Left ventricle myocardium inferior (tissue), 1 donor: ENCODE results near the gene SPTAN1. TPM values are rescaled to one million over a fixed set of nuclear protein-coding genes. Genes with fewer than 3 reads are reported as not detected.
A peak's percentile ranks its signal among the peaks of the same experiment; 100 is the strongest.

ENCODE experiments used
- DNase-seq: peaks from one replicate; pipeline ENCODE4 v3.0.0-alpha.2; 2020
- H3K27ac ChIP-seq: fragments of 200-600 bp; replicated peaks from 2 replicates; pipeline ENCODE4 v1.8.0; 2021
- H3K27me3 ChIP-seq: fragments of 200-600 bp; 2 replicates; pipeline ENCODE4 v1.8.0; 2021; ENCODE audit warnings: low read depth
- H3K36me3 ChIP-seq: fragments of 200-600 bp; 2 replicates; pipeline ENCODE4 v1.8.0; 2021
- H3K4me1 ChIP-seq: fragments of 200-600 bp; 2 replicates; pipeline ENCODE4 v1.8.0; 2021
- H3K4me3 ChIP-seq: fragments of 200-600 bp; 2 replicates; pipeline ENCODE4 v1.8.0; 2021; ENCODE audit warnings: mild to moderate bottlenecking, moderate library complexity
- H3K9me3 ChIP-seq: fragments of 200-600 bp; replicated peaks from 2 replicates; pipeline ENCODE4 v1.8.0; 2021
- intact Hi-C: fragments of 100-400 bp; cut with micrococcal nuclease; formaldehyde crosslinking; loops from one replicate; pipeline ENCODE4 v1.11.0; 2022
- total RNA-seq: library from RNA; stranded (reverse); fragmentation: NEBNext Ultra II Directional; extraction: Animal tissue kit (Norgen Biotek cat#: 25700); gene quantifications from one replicate; pipeline ENCODE4 v1.2.1, GENCODE V29; 2021
- TF ChIP-seq, protein P1 (sequence below): fragments of 200-600 bp; IDR thresholded peaks from 2 replicates; pipeline ENCODE4 v1.8.0; 2021; ENCODE audit warnings: antibody characterized with exemption, mild to moderate bottlenecking, borderline replicate concordance
- donor health status: DM: no; HTN: yes; CAD: no; lungs with severe emphysema.

The SPTAN1 gene
- total RNA-seq, 1 donor from 2014 or later = 269 TPM

DNA sequence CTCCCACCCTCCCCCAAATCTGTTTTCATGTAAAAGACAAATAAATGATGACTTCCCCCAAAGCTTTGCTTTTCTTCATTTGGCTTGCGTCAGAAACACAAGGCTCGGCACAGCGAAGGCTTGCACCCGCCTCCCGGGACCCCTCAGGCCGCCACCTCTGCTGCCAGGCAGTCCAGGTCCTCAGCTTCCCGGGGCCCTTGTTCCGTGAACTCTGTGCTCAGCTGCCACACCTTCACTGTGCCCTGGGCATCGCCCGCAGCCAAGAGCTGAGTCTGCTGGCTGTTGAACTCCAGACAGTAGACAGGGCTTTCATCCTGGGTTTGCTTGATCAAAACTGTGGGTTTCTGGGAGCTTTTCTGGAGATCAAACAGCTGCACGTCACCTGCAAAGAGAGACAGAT, 81.2 kb downstream of the SPTAN1 start:
- peak overlapping the region; percentile 95 for H3K27ac ChIP-seq
- TF ChIP-seq, protein P1, sequence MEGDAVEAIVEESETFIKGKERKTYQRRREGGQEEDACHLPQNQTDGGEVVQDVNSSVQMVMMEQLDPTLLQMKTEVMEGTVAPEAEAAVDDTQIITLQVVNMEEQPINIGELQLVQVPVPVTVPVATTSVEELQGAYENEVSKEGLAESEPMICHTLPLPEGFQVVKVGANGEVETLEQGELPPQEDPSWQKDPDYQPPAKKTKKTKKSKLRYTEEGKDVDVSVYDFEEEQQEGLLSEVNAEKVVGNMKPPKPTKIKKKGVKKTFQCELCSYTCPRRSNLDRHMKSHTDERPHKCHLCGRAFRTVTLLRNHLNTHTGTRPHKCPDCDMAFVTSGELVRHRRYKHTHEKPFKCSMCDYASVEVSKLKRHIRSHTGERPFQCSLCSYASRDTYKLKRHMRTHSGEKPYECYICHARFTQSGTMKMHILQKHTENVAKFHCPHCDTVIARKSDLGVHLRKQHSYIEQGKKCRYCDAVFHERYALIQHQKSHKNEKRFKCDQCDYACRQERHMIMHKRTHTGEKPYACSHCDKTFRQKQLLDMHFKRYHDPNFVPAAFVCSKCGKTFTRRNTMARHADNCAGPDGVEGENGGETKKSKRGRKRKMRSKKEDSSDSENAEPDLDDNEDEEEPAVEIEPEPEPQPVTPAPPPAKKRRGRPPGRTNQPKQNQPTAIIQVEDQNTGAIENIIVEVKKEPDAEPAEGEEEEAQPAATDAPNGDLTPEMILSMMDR = no peak
- no peak overlapping the region for H3K4me3 ChIP-seq
- DNase-seq = no peak
- H3K9me3 ChIP-seq = no peaks in the 10 kb centered on the region
- H3K36me3 ChIP-seq = peaks cover 60% of the 10 kb centered on the region
- no peaks in the 10 kb centered on the region for H3K27me3 ChIP-seq
- intact Hi-C loops = no loop called here
- H3K4me1 ChIP-seq = peaks cover 53% of the 10 kb centered on the region

DNA sequence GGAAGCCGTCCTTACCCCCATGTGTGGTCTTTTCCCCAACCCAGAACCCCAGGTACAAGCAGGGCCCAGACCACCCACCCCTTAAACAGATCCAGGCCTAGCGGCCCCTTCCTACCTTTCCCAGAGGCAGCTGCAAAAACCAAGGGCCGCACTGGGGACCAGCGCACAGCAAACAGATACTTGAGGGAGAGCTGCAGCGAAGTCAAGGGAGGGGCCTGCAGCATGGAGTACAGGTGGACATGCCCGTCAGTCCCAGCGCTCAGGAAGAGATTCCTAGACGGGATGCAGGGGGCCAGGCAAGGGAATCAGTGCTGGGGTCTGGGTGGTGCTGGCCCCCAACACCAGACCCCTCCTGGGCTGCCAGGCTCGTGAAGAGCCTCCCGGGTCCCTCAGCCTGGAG, 81.7 kb downstream of the SPTAN1 start:
- TF ChIP-seq, protein P1 = no peak

DNA sequence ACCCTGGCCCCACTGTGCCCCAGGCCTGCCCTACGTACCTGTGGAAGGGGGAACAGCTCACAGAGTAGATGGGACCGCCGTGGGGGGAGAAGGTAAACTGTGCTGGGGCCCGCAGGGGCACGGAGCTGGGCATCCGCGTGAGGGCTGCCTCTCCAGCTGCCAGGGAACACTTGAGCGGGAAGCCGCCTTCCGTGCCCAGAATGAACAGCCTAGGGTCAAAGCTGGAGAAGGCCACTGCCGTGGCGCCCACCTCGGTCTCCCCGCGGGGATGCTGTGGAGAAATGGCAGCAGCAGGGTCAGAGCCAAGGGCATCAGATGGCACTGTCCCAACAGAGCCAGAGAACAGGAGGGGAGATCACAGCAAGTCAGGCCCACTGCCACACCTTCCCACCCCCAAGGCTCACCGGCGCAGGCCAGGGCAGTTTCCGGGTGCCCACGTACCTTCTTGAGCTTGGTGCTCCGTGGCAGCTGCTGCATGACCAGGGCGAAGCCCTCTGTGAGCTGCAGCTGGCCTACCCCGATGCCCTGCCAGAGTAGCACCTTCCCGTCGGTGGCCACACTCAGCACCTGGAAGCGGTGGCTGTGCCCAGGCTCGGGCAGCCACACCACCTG, 82.4 kb downstream of the SPTAN1 start:
- H3K36me3 ChIP-seq = peaks cover 52% of the 10 kb centered on the region
- TF ChIP-seq, protein P1 = no peak
- H3K27ac ChIP-seq = peak overlapping the region; percentile 95
- peak overlapping the region; percentile 65 for H3K4me3 ChIP-seq
- no peak for DNase-seq
- H3K27me3 ChIP-seq = no peaks in the 10 kb centered on the region
- intact Hi-C loops = no loop called here
- no peaks in the 10 kb centered on the region for H3K9me3 ChIP-seq
- peaks cover 41% of the 10 kb centered on the region for H3K4me1 ChIP-seq

More for the DNA sequence above, 81.7 kb downstream of the SPTAN1 start:
- intact Hi-C loops = no loop called here
- H3K9me3 ChIP-seq = no peaks in the 10 kb centered on the region
- no peak for DNase-seq
- no peaks in the 10 kb centered on the region for H3K27me3 ChIP-seq
- peaks cover 55% of the 10 kb centered on the region for H3K36me3 ChIP-seq
- peak overlapping the region; percentile 65 for H3K4me3 ChIP-seq
- H3K27ac ChIP-seq = peak overlapping the region; percentile 95
- peaks cover 48% of the 10 kb centered on the region for H3K4me1 ChIP-seq

DNA sequence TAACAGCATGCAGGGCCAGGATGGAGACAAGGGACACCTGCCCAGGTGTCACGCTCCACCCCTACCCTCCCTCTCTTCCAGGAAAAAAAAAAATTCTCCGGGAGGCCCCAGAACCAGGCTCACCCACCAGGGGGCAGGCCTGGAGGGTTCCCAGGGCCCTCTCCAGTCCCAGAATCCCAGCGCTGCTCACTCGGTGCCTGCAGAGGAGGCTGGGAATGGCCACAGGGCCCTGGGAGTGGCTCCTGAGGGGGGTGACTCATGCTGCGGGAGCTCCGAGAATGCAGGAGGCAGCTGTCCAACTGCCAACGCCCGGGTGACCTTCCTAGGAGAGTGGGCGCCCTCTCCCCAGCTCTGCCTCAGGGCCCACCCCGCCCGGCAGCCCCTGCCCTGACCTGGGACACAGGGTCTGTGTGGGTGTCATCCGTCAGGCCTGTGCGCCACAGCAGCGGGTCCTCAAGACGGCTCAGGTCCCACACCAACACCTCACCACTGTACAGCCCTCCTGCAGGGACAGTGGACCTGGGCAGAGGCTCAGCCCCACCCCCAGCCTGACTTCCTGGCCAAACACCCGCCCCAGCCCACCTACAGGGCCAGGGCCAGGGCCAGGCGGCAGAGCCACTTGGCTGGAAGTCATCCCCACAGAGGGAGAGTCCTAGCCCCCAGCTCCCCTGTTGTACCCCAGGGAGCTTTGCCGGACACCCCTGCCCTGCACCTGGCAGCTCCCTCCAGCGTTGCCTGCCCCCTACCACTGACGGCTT, 83.1 kb downstream of the SPTAN1 start:
- Histone ChIP-seq H3K4me1 (peaks cover 35% of the 10 kb centered on the region), H3K27me3 (no peaks in the 10 kb centered on the region), H3K9me3 (no peaks in the 10 kb centered on the region), H3K27ac (peak overlapping the region; percentile 95), H3K36me3 (peaks cover 52% of the 10 kb centered on the region), H3K4me3 (peak overlapping the region; percentile 65)
- peak; percentile 88 for DNase-seq
- intact Hi-C loops = no loop called here
- TF ChIP-seq, protein P1 = peak; percentile 82

DNA sequence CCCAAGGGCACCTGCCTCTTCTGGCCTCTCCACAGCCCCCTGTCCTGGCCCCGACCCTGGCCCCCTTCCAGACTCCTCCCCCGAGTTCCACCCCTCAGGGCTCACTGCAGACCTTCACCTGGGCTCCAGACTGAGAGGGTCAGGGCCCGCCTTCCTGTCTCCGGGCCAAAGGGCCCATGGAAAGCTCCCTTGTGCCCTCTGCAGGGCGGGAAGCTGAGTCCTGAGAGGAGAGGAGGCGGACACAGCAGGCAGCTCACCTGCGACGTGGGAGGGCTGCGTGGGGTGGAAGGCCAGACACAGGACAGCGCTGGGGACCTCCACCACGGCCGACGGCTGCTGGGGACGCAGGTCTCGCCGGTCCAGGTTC, 83.6 kb downstream of the SPTAN1 start:
- no peaks in the 10 kb centered on the region for H3K27me3 ChIP-seq
- peak overlapping the region; percentile 95 for H3K27ac ChIP-seq
- H3K4me3 ChIP-seq = peak overlapping the region; percentile 65
- intact Hi-C loops = no loop called here
- peaks cover 35% of the 10 kb centered on the region for H3K4me1 ChIP-seq
- H3K36me3 ChIP-seq = peaks cover 50% of the 10 kb centered on the region
- peak; percentile 77 for DNase-seq
- no peaks in the 10 kb centered on the region for H3K9me3 ChIP-seq
- TF ChIP-seq, protein P1 = peak; percentile 52
